ENCODE results near the gene SLC39A13.

Gene SLC39A13

GRCh38 chr11:47384498-47384897 lies 23.9 kb upstream of the SLC39A13 start:
- no peak for DNase-seq (ENCODE audit: low read depth, low spot score)

- DNase-seq (ENCODE audit: low read depth, low spot score), result no peak
Observed at GRCh38 chr11:47387944-47388696, 20.3 kb upstream of the SLC39A13 start.

- no peak for DNase-seq (ENCODE audit: low read depth, low spot score)
Observed at GRCh38 chr11:47388697-47389576, 19.5 kb upstream of the SLC39A13 start.

GRCh38 chr11:47389577-47390421 lies 18.6 kb upstream of the SLC39A13 start:
- no peak for DNase-seq (ENCODE audit: low read depth, low spot score)

GRCh38 chr11:47390422-47390760 lies 18.0 kb upstream of the SLC39A13 start:
- no peak for DNase-seq (ENCODE audit: low read depth, low spot score)

GRCh38 chr11:47391077-47391583 lies 17.3 kb upstream of the SLC39A13 start:
- DNase-seq (ENCODE audit: low read depth, low spot score), result no peak

- no peak for DNase-seq (ENCODE audit: low read depth, low spot score)
Observed at GRCh38 chr11:47391711-47392432, 16.5 kb upstream of the SLC39A13 start.

GRCh38 chr11:47392546-47393162 lies 15.7 kb upstream of the SLC39A13 start:
- no peak for DNase-seq (ENCODE audit: low read depth, low spot score)

GRCh38 chr11:47393163-47394049 lies 15.0 kb upstream of the SLC39A13 start:
- no peak for DNase-seq (ENCODE audit: low read depth, low spot score)

GRCh38 chr11:47394050-47394321 lies 14.4 kb upstream of the SLC39A13 start:
- no peak for DNase-seq (ENCODE audit: low read depth, low spot score)

GRCh38 chr11:47394322-47395222 lies 13.8 kb upstream of the SLC39A13 start:
- no peak for DNase-seq (ENCODE audit: low read depth, low spot score)

- DNase-seq (ENCODE audit: low read depth, low spot score), result no peak
Observed at GRCh38 chr11:47395223-47396048, 13.0 kb upstream of the SLC39A13 start.

GRCh38 chr11:47396049-47396320 lies 12.4 kb upstream of the SLC39A13 start:
- DNase-seq (ENCODE audit: low read depth, low spot score), result no peak

GRCh38 chr11:47398011-47398410 lies 10.4 kb upstream of the SLC39A13 start:
- no peak for DNase-seq (ENCODE audit: low read depth, low spot score)

- DNase-seq (ENCODE audit: low read depth, low spot score), result no peak
Observed at GRCh38 chr11:47398551-47398950, 9.8 kb upstream of the SLC39A13 start.

GRCh38 chr11:47399860-47400767 lies 8.3 kb upstream of the SLC39A13 start:
- no peak for DNase-seq (ENCODE audit: low read depth, low spot score)

- DNase-seq (ENCODE audit: low read depth, low spot score), result no peak
Observed at GRCh38 chr11:47400768-47401279, 7.6 kb upstream of the SLC39A13 start.
